Activated naive CD8-positive, alpha-beta T cell treated with anti-CD3 and anti-CD28 coated beads, Interleukin-2, amount 50 U/mL, for 16 hours (primary cell): ENCODE data around the gene HSD11B2.

Experiments used
- DNase-seq: peaks from one replicate; pipeline ENCODE4 v3.0.0-alpha.2; 2020; ENCODE audit warnings: low read depth, low spot score

Gene HSD11B2

GRCh38 chr16:67430977-67431774, at the start of gene HSD11B2:
Gene HSD11B2, plus strand, starts transcription at chr16:67431121. Its CDS starts 128 bp downstream, at chr16:67431249.
- DNase-seq: no peak

GRCh38 chr16:67383284-67383683, 47.6 kb upstream of the HSD11B2 start:
- DNase-seq: no peak

DNA sequence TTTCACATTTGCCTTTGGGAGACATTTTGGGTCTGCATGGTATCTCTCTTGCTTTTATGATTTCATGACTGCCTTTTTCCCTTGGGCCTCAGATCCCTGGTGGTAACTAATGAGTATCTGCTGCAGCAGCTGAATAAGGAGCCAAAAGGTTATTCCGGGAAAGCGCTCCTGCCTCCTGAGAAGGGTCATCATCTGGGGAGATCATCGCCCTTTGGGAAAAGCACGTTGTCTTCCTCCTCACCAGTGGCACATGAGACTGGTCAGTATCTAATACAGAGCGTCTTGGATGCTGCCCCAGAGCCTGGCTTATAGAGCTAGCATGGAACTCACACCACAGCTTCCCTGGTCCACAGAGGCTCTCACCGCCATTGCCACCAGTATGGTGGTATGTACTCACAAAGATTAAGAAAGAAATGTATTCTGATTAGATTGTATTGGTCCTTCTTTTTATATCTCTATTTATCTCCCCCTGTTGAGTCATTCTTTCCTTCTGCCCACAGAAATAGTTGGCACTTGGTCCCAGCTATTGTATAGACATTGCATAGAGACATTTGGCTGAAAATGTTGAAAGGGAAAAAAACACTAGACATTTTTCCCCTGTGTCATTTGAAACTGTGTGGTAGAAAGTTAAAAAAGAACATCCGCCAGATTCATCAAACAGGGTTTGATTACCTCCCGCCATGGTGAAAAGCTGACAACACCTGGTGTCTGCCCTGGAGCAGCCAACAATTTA, 46.0 kb upstream of the HSD11B2 start:
- DNase-seq: no peak

- no peak for DNase-seq
Measured at GRCh38 chr16:67386861-67387455, 44.0 kb upstream of the HSD11B2 start.

GRCh38 chr16:67387479-67388079, 43.3 kb upstream of the HSD11B2 start:
- no peak for DNase-seq

DNA sequence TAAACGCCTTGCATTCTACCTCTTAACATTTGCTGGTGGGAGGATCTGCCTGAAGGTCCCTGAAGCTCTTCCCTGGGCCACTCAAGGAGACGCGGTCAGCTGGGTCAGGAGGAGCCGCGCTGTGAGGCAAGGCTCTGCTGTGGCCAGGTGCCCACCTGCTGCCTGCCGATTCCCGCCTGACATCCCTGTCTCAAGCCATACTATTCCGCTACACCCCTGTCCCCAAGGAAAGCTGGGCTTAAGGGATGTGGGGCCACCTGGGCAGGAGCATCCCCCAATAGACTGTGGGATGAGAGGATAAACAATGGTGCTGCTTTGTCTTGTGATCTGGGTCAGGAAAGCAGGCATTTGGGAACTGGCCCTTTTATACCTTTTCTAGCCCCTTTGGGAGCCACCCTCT, 42.7 kb upstream of the HSD11B2 start:
- no peak for DNase-seq

DNA sequence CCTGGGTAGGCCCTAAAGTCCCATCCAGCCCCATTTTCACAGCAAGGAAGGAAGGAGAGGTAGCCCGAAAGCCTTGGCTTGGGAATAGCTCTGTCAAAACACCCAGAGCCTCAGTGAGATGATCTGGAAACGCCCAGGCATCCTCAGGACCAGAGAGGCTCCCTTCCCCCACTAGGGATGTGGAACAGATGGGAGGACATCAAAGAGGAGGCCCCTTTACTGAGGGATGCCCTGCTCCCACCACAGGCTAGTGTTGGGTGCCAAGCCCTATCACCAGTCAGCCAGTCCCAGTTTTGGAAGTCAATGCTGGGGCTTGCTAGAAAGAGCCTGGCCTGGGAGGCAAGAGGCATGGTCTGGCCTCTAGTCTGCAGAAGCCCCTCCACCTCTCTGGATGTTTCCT, 42.3 kb upstream of the HSD11B2 start:
- no peak for DNase-seq

- DNase-seq: no peak
Measured at GRCh38 chr16:67389911-67390815, 40.8 kb upstream of the HSD11B2 start.

DNA sequence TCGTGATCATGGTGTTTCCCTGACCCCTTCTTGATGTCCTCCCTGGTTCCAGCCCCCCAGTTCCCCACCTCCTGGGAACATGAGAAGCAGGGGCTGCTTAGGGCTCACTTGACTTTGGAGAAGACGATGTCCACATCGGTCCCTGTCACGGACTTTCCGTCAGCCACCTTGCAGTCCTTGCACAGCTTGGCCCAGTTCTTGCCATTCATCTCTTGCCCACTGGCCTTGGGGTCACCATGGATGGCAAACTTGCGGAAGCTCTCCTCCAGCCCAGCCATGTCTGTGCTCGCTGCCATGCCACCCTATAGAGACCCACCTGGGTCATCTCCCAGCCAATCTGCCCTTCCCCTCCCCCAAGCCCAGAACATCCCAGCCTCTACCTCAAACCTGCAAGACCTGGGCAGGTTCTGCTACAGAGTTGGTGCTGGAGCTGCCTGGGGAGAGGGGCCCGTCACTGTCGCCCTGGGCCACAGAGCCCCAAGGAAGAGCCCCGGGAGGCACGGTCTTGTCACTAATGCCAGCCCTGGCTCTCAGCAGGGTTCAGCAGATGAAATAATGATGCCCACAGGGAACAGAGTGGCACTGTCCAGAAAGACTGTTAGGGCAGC, 40.0 kb upstream of the HSD11B2 start:
- DNase-seq: no peak

DNA sequence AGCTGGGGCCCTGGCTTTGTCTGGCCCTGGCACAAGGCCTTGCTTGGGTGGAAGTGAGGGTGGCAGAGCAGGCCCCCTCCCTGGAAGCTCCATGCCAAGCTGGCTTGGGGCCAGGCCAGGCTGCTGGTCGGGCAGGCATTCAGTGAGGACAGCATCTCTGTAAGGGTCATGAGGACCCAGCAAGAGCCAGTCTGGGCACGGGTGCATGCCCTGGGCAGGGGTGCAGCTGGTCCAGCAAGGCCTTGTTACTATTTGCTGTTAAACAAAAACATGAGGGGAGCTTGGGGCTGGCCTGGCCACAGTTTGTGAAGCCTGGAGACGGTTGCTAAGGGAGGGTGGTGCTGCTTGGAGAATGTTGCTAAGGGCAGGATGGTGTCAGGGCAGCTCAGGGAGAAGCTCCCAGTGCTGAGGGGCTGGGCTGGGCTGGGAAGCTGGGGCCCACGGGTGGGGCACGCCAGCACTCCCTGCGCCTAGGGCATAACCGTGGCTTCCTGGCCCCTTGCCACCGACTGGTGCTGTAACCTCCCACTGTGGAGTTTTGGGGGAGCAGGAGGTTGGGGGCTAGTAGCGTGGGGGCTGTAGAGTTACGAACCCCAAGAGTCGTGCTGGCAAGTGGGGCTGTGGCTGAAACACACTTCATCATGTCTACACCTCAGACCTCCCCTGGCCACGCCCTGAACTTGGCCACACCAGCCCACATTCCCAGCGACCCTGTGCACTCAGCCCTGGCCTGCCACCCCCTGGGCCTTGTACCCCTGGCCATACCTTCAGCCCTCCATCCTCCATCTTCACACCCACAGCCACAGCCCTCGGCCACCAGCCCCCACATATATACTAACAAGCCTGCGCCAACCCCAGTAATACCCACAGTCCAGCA, 39.3 kb upstream of the HSD11B2 start:
- DNase-seq: no peak

DNA sequence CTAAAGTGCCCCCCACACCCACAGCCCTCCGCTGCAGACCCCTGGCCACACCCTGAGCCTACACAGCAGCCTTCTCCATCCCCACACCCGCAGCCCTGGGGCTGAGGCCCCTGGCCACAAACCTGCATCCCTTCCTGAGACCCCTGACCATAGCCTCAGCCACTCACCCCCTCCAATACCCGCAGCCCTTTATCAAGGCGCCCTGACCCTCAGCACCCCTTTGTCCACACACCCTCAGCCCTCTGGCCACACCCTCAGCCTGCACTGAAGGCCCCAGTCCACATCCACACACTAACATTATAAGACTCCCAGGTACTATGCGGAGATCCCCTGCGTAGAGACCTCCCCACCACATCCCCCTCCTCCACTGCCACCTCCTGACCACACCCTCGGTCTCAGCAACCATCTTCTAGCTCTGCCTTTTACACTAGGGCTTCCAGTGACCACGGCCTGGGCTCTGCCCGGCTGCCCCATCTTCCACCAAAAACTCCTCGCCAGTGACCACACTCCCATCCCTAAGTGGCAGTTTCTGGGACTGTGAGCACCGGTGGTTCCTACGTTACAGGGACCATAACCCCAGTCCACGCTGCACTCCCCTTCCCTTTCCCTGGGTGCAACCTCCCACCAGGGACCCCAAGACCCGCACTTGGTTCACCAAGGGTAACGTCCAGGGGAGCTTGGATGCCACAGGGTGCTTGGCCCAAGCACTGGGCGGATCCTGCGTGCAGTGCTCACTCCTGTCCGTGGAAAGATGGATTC, 38.4 kb upstream of the HSD11B2 start:
- DNase-seq: no peak

- DNase-seq: no peak
Measured at GRCh38 chr16:67393111-67393787, 37.7 kb upstream of the HSD11B2 start, which contains the start of gene TPPP3. Gene TPPP3, minus strand, starts transcription at chr16:67393498. Its CDS starts 2,387 bp downstream, at chr16:67391111.

GRCh38 chr16:67393788-67394154, 37.1 kb upstream of the HSD11B2 start:
- DNase-seq: no peak

DNA sequence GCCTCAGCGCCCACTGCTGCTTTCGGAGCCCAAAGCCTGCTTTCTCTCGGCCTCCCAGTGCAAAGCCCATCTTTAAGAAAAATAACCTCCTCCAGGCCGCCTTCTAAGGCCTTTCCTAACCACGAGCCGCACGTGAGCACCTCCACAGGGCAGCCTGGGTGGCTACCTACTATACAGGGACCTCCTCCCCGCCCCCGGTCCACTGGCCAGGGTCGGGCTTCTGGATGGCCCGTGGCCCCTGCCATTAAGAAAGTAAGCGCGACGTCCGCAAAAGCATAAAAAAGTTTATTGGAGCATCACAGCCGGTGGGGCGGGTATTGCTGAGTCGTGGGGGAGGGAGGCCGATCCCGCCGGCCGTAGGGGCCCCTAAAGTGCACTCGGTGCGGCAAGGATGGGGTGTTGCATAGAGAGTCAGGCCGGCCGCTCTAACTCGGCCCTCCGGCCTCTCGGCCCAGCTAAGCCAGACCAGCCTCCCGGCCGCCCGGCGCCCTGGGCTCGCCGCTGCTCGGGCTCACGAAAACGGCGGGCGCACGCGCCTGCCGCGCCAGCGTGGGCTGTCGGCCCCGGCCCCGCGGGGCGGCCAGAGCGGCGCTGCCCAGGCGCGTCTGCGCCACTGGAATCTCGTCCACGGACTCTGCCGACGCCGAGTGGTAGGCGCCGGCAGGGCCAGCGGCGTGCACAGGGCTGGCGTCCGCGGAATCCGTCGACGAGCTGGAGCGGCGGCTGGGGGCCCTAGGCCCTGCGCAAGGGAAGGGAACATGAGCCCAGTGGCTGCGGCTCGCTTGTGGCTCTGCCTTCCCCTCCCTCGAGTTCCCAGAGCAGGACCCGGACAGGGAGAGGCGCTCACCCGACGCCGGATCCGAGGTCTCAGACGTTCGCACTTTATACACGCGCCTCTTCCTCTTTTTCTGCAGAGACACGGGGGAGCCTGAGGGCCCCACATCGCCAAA, 36.5 kb upstream of the HSD11B2 start:
- DNase-seq: no peak

DNA sequence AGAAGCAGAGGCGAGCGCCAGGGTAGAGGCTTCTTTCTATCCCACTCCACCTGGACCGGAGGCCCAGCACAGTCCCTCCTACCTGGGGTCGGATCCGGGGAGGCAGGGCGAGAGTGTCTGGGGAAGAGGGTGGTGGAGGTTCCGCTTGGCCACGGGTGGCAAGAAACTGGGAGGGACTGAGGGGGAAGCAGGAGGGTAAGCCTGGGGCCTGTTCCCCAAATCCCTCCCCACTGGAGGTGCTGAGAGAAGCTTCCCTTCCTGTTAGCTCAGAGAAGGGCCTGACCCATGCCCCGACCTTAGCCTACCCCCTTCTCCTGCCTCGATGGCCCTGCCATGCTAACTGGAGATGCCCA, 35.8 kb upstream of the HSD11B2 start:
- no peak for DNase-seq

DNA sequence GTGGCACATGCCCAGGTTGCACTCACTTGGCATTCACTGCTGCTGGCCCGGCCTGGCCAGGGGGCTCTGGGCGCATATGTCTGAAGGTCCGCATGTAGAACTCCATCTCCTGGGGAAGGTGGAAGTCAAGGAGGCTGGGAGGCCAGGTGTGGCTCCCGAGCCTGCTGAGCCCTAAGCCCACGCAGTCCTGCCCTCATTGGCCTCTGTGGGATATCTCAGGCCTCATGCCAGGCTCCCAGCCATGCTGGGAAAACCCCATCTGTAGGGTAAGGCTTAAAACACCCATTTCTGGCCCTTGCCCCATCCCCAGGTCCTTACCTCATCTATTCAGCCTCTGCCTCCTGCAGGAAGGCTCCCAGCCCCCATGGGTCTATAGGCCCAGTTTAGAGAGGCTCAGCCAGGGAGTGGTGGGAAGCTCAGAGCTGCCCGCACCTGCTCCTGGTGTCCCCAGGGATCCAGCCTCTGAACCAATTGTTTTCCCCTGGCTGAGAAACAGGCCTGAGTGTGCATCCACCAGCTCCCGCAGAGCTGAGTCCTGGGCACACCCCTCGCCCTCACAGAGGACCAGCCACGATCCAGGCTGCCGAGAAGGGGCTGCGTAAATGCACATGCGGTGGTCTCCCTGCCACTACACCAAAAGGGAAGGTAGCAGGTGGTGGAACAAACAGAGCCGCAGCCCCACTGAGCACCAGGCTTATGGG, 35.3 kb upstream of the HSD11B2 start:
- no peak for DNase-seq
